Neural progenitor cell (in vitro differentiated cells): ENCODE results near the gene PIP5K1B. TPM values are rescaled to one million over a fixed set of nuclear protein-coding genes. Genes with fewer than 3 reads are reported as not detected.

Source experiments
- DNase-seq: peaks from one replicate; pipeline ENCODE4 v3.0.0-alpha.2; 2016; ENCODE audit warnings: low spot score
- H2AFZ ChIP-seq: fragments of 200-600 bp; sonication (generic); replicated peaks from 2 replicates; pipeline ENCODE4 v1.6.1; 2016; ENCODE audit warnings: antibody characterized with exemption
- H3F3A ChIP-seq: fragments of 200-600 bp; sonication (generic); 2 replicates; pipeline ENCODE4 v1.6.1; 2016; ENCODE audit warnings: antibody characterized with exemption, low read depth
- H3K27ac ChIP-seq: fragments of 200-600 bp; sonication (generic); 2 replicates; pipeline ENCODE4 v1.5.1; 2016; ENCODE audit warnings: mild to moderate bottlenecking
- H3K27me3 ChIP-seq: fragments of 200-600 bp; sonication (generic); 2 replicates; pipeline ENCODE4 v1.6.1; 2016; ENCODE audit warnings: mild to moderate bottlenecking, moderate library complexity
- H3K36me3 ChIP-seq: fragments of 200-600 bp; sonication (generic); 2 replicates; pipeline ENCODE4 v1.5.1; 2016
- H3K4me1 ChIP-seq: fragments of 200-600 bp; sonication (generic); 2 replicates; pipeline ENCODE4 v1.6.1; 2016; ENCODE audit warnings: mixed run types
- H3K4me2 ChIP-seq: fragments of 200-600 bp; sonication (generic); 2 replicates; pipeline ENCODE4 v1.6.1; 2016
- H3K4me3 ChIP-seq: fragments of 200-600 bp; sonication (generic); 2 replicates; pipeline ENCODE4 v1.5.1; 2016
- H3K79me2 ChIP-seq: fragments of 200-600 bp; sonication (generic); 2 replicates; pipeline ENCODE4 v1.6.1; 2016; ENCODE audit warnings: low read depth
- H3K9ac ChIP-seq: fragments of 200-600 bp; sonication (generic); 2 replicates; pipeline ENCODE4 v1.6.1; 2016
- H3K9me3 ChIP-seq: fragments of 200-600 bp; sonication (generic); 2 replicates; pipeline ENCODE4 v1.5.1; 2016; ENCODE audit warnings: low read depth
- H4K20me1 ChIP-seq: fragments of 200-600 bp; sonication (generic); 2 replicates; pipeline ENCODE4 v1.6.1; 2016; ENCODE audit warnings: low read depth
- H3K27ac Mint-ChIP-seq: 3 replicates; pipeline ENCODE4 v1.8.0; 2021; ENCODE audit warnings: mixed read lengths
- H3K27me3 Mint-ChIP-seq: 2 replicates; pipeline ENCODE4 v1.8.0; 2022; ENCODE audit warnings: low read depth, mild to moderate bottlenecking, inconsistent platforms, moderate library complexity, mixed read lengths; ENCODE audit not compliant: insufficient read depth
- H3K36me3 Mint-ChIP-seq: 3 replicates; pipeline ENCODE4 v1.8.0; 2021; ENCODE audit warnings: mixed read lengths
- H3K4me1 Mint-ChIP-seq: 3 replicates; pipeline ENCODE4 v1.8.0; 2021; ENCODE audit warnings: mixed read lengths
- H3K4me3 Mint-ChIP-seq: 3 replicates; pipeline ENCODE4 v1.8.0; 2021; ENCODE audit warnings: mild to moderate bottlenecking, moderate library complexity, mixed read lengths
- H3K9me3 Mint-ChIP-seq: 3 replicates; pipeline ENCODE4 v1.8.0; 2020; ENCODE audit warnings: mixed read lengths
- EZH2 ChIP-seq: fragments of 200-600 bp; sonication (generic); IDR thresholded peaks from 2 replicates; pipeline ENCODE4 v1.6.1; 2017; ENCODE audit warnings: antibody characterized with exemption, mild to moderate bottlenecking, moderate library complexity
- EZH2phosphoT487 ChIP-seq: fragments of 200-600 bp; sonication (generic); IDR thresholded peaks from 2 replicates; pipeline ENCODE4 v1.6.1; 2017; ENCODE audit warnings: antibody characterized with exemption
- total RNA-seq: library from RNA; depleted of rRNA; stranded (reverse); fragments of >200 nt; gene quantifications from 2 replicates; pipeline ENCODE4 v1.2.3, GENCODE V29; 2015; ENCODE audit warnings: low replicate concordance
- TF ChIP-seq, protein P1 (sequence below): fragments of 200-600 bp; sonication (generic); IDR thresholded peaks from 2 replicates; pipeline ENCODE4 v1.5.1; 2017; ENCODE audit warnings: antibody characterized with exemption, mild to moderate bottlenecking

Gene PIP5K1B
- total RNA-seq, 1 donor from 2014 or later = 3.2 TPM

GRCh38 chr9:68706363-68707201, 1.5 kb downstream of the PIP5K1B start:
- H3K4me3 ChIP-seq = peak overlapping the region; percentile 87
- peaks cover 23% of the 10 kb centered on the region for H3F3A ChIP-seq
- Mint-ChIP-seq H3K36me3 (peaks cover 3% of the 10 kb centered on the region), H3K9me3 (no peaks in the 10 kb centered on the region), H3K4me3 (peak overlapping the region; percentile 97), H3K4me1 (peaks cover 55% of the 10 kb centered on the region), H3K27ac (peak overlapping the region; percentile 92), H3K27me3 (peaks cover 4% of the 10 kb centered on the region)
- peak overlapping the region; percentile 99 for H3K4me2 ChIP-seq
- H3K9me3 ChIP-seq = no peaks in the 10 kb centered on the region
- H3K4me1 ChIP-seq = peaks cover 17% of the 10 kb centered on the region
- H3K9ac ChIP-seq = no peak overlapping the region
- H3K27me3 ChIP-seq = peaks cover 90% of the 10 kb centered on the region
- H4K20me1 ChIP-seq = peaks cover 8% of the 10 kb centered on the region
- TF ChIP-seq, protein P1, sequence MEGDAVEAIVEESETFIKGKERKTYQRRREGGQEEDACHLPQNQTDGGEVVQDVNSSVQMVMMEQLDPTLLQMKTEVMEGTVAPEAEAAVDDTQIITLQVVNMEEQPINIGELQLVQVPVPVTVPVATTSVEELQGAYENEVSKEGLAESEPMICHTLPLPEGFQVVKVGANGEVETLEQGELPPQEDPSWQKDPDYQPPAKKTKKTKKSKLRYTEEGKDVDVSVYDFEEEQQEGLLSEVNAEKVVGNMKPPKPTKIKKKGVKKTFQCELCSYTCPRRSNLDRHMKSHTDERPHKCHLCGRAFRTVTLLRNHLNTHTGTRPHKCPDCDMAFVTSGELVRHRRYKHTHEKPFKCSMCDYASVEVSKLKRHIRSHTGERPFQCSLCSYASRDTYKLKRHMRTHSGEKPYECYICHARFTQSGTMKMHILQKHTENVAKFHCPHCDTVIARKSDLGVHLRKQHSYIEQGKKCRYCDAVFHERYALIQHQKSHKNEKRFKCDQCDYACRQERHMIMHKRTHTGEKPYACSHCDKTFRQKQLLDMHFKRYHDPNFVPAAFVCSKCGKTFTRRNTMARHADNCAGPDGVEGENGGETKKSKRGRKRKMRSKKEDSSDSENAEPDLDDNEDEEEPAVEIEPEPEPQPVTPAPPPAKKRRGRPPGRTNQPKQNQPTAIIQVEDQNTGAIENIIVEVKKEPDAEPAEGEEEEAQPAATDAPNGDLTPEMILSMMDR = no peak
- peak; percentile 54 for TF ChIP-seq EZH2
- no peak for TF ChIP-seq EZH2phosphoT487
- H3K36me3 ChIP-seq = no peaks in the 10 kb centered on the region
- no peaks in the 10 kb centered on the region for H3K79me2 ChIP-seq
- DNase-seq = peak; percentile 34
- H2AFZ ChIP-seq = peak overlapping the region; percentile 94
- H3K27ac ChIP-seq = no peak overlapping the region

- peak overlapping the region; percentile 44 for H3K4me3 Mint-ChIP-seq
- H3K36me3 ChIP-seq = no peaks in the 10 kb centered on the region
- TF ChIP-seq, protein P1 = no peak
- TF ChIP-seq EZH2phosphoT487 (no peak), EZH2 (no peak)
These were observed 2.9 kb downstream of the PIP5K1B start for GRCh38 chr9:68707801-68708488.

GRCh38 chr9:68708513-68708912, 3.5 kb downstream of the PIP5K1B start:
- no peaks in the 10 kb centered on the region for H3K9me3 Mint-ChIP-seq
- no peak overlapping the region for H3K9ac ChIP-seq
- H3K36me3 Mint-ChIP-seq = peaks cover 14% of the 10 kb centered on the region
- H4K20me1 ChIP-seq = peaks cover 8% of the 10 kb centered on the region
- H2AFZ ChIP-seq = no peak overlapping the region
- H3K4me3 ChIP-seq = no peak overlapping the region
- no peak overlapping the region for H3K4me3 Mint-ChIP-seq
- no peak for DNase-seq
- TF ChIP-seq EZH2phosphoT487 = no peak
- TF ChIP-seq EZH2 = no peak
- TF ChIP-seq, protein P1 = no peak
- no peaks in the 10 kb centered on the region for H3K9me3 ChIP-seq
- no peak overlapping the region for H3K4me2 ChIP-seq
- no peak overlapping the region for H3K27ac Mint-ChIP-seq
- H3K27ac ChIP-seq = no peak overlapping the region
- H3F3A ChIP-seq = peaks cover 23% of the 10 kb centered on the region
- H3K36me3 ChIP-seq = no peaks in the 10 kb centered on the region
- peaks cover 17% of the 10 kb centered on the region for H3K4me1 ChIP-seq
- no peaks in the 10 kb centered on the region for H3K79me2 ChIP-seq
- peaks cover 47% of the 10 kb centered on the region for H3K4me1 Mint-ChIP-seq
- H3K27me3 Mint-ChIP-seq = peaks cover 4% of the 10 kb centered on the region
- peaks cover 74% of the 10 kb centered on the region for H3K27me3 ChIP-seq

More at GRCh38 chr9:68707801-68708488, 2.9 kb downstream of the PIP5K1B start:
- H3K4me3 ChIP-seq = no peak overlapping the region
- peaks cover 79% of the 10 kb centered on the region for H3K27me3 ChIP-seq
- peaks cover 8% of the 10 kb centered on the region for H4K20me1 ChIP-seq
- H3K27ac Mint-ChIP-seq = no peak overlapping the region
- H3K27me3 Mint-ChIP-seq = peaks cover 4% of the 10 kb centered on the region
- peaks cover 52% of the 10 kb centered on the region for H3K4me1 Mint-ChIP-seq
- no peak overlapping the region for H3K27ac ChIP-seq
- no peak overlapping the region for H3K9ac ChIP-seq
- no peak for DNase-seq
- H2AFZ ChIP-seq = no peak overlapping the region
- peaks cover 17% of the 10 kb centered on the region for H3K4me1 ChIP-seq
- peaks cover 14% of the 10 kb centered on the region for H3K36me3 Mint-ChIP-seq
- no peaks in the 10 kb centered on the region for H3K9me3 ChIP-seq
- no peaks in the 10 kb centered on the region for H3K79me2 ChIP-seq
- no peak overlapping the region for H3K4me2 ChIP-seq
- H3F3A ChIP-seq = peaks cover 23% of the 10 kb centered on the region
- H3K9me3 Mint-ChIP-seq = no peaks in the 10 kb centered on the region
